Body of pancreas (tissue), 4 donors: ENCODE results near the gene CA12.

Experiments
- CTCF ChIP-seq, 7 experiments: fragments of 450-650 bp in 4 of 7; fragments of 200-600 bp in 3 of 7; sonication (generic) in 3 of 7; IDR thresholded peaks; one replicate each; pipeline ENCODE4 v1.5.1; 2016 to 2019; ENCODE audit warnings: antibody characterized with exemption in 7 of 7
- POLR2A ChIP-seq, 3 donors: fragments of 450-650 bp; IDR thresholded peaks; one replicate each; pipeline ENCODE4 v1.6.1; 2016; ENCODE audit warnings: antibody characterized with exemption in 3 of 3, mild to moderate bottlenecking in 2 of 3

GRCh38 chr15:63357061-63357460, 24.6 kb downstream of the CA12 start:
- TF ChIP-seq CTCF (IDR thresholded peaks at IDR 0.05) (no peak), POLR2A (IDR thresholded peaks at IDR 0.05) (no peak)
